ENCODE results near the gene RCAN1.

Gene RCAN1

GRCh38 chr21:34648739-34649297, 33.9 kb upstream of the RCAN1 start:
- Histone ChIP-seq H3K27ac (no peak overlapping the region), H3K4me3 (no peak overlapping the region)
- no peak for TF ChIP-seq CTCF (IDR thresholded peaks at IDR 0.05)
- DNase-seq (ENCODE audit: low spot score): no peak

- Histone ChIP-seq H3K27ac (no peak overlapping the region), H3K4me3 (no peak overlapping the region)
- DNase-seq (ENCODE audit: low spot score): peak; percentile 46
- no peak for TF ChIP-seq CTCF (IDR thresholded peaks at IDR 0.05)
These were observed 32.6 kb upstream of the RCAN1 start for GRCh38 chr21:34647555-34647954.

- H3K27ac ChIP-seq: no peak overlapping the region
- H3K4me3 ChIP-seq: no peak overlapping the region
- TF ChIP-seq CTCF (IDR thresholded peaks at IDR 0.05): no peak
- peak; percentile 45 for DNase-seq (ENCODE audit: low spot score)
These were observed 29.9 kb upstream of the RCAN1 start for GRCh38 chr21:34644825-34645224.

- TF ChIP-seq CTCF (IDR thresholded peaks at IDR 0.05): no peak
- peak; percentile 52 for DNase-seq (ENCODE audit: low spot score)
- H3K27ac ChIP-seq: no peak overlapping the region
These were observed 27.5 kb upstream of the RCAN1 start for GRCh38 chr21:34642211-34643075.

GRCh38 chr21:34640858-34641257, 25.9 kb upstream of the RCAN1 start:
- no peak overlapping the region for H3K27ac ChIP-seq
- TF ChIP-seq CTCF (IDR thresholded peaks at IDR 0.05): no peak

More at GRCh38 chr21:34642211-34643075, 27.5 kb upstream of the RCAN1 start:
- H3K4me3 ChIP-seq: no peak overlapping the region

GRCh38 chr21:34639882-34640788, 25.2 kb upstream of the RCAN1 start:
- TF ChIP-seq CTCF (IDR thresholded peaks at IDR 0.05): no peak
- H3K27ac ChIP-seq: no peak overlapping the region
- no peak overlapping the region for H3K4me3 ChIP-seq
- peak; percentile 31 for DNase-seq (ENCODE audit: low spot score)

More at GRCh38 chr21:34640858-34641257, 25.9 kb upstream of the RCAN1 start:
- no peak overlapping the region for H3K4me3 ChIP-seq
- no peak for DNase-seq (ENCODE audit: low spot score)

Measured in coronary artery (tissue), 2 donors.